Neuronal stem cell (in vitro differentiated cells): ENCODE measurements around the gene RAB3C.

Source experiments
- DNase-seq: peaks from one replicate; pipeline ENCODE4 v3.0.0-alpha.2; 2013; ENCODE audit warnings: low spot score
- H2AFZ ChIP-seq: one replicate; pipeline ENCODE4 v1.6.1; 2013; ENCODE audit warnings: mild to moderate bottlenecking, low read length, inconsistent platforms
- H2AK5ac ChIP-seq: 2 replicates; pipeline ENCODE4 v1.6.1; 2013; ENCODE audit warnings: low read depth, mild to moderate bottlenecking, inconsistent platforms, low read length, moderate library complexity, mixed read lengths
- H2BK120ac ChIP-seq: 2 replicates; pipeline ENCODE4 v1.6.1; 2013; ENCODE audit warnings: low read depth, mild to moderate bottlenecking, inconsistent platforms, low read length, moderate library complexity, mixed read lengths
- H2BK12ac ChIP-seq: one replicate; pipeline ENCODE4 v1.6.1; 2013; ENCODE audit warnings: low read length, inconsistent platforms
- H2BK15ac ChIP-seq: 2 replicates; pipeline ENCODE4 v1.6.1; 2013; ENCODE audit warnings: mild to moderate bottlenecking, low read length, inconsistent platforms, mixed read lengths
- H2BK5ac ChIP-seq: one replicate; pipeline ENCODE4 v1.6.1; 2013; ENCODE audit warnings: inconsistent platforms, mild to moderate bottlenecking, low read length, moderate library complexity
- H3K14ac ChIP-seq: one replicate; pipeline ENCODE4 v1.6.1; 2013; ENCODE audit warnings: low read length, inconsistent platforms
- H3K18ac ChIP-seq: 2 replicates; pipeline ENCODE4 v1.6.1; 2013; ENCODE audit warnings: low read length, inconsistent platforms
- H3K23ac ChIP-seq: 2 replicates; pipeline ENCODE4 v1.6.1; 2013; ENCODE audit warnings: low read depth, mild to moderate bottlenecking, mixed read lengths, low read length, inconsistent platforms; ENCODE audit not compliant: poor library complexity
- H3K27ac ChIP-seq: replicated peaks from 3 replicates; pipeline ENCODE4 v1.5.1; 2013; ENCODE audit warnings: low read length, inconsistent platforms
- H3K27me3 ChIP-seq, 3 experiments: 2 replicates each; pipeline ENCODE4 v1.6.1; 2013; ENCODE audit warnings: low read length in 3 of 3, mild to moderate bottlenecking in 2 of 3, inconsistent platforms in 1 of 3, low read depth in 1 of 3, mixed read lengths in 1 of 3, moderate library complexity in 1 of 3; ENCODE audit not compliant: control insufficient read depth in 3 of 3, insufficient read depth in 3 of 3
- H3K36me3 ChIP-seq, 2 donors: replicated peaks in 1 of 2; 2 replicates each; pipeline ENCODE4 v1.6.1; 2013; ENCODE audit warnings: low read length in 2 of 2; ENCODE audit not compliant: control insufficient read depth in 2 of 2, insufficient read depth in 2 of 2
- H3K4ac ChIP-seq: 2 replicates; pipeline ENCODE4 v1.6.1; 2013; ENCODE audit warnings: inconsistent platforms, mild to moderate bottlenecking, low read length, moderate library complexity
- H3K4me1 ChIP-seq, 2 donors: 1 replicate in 1 of 2; 2 replicates in 1 of 2; pipeline ENCODE4 v1.6.1; 2013; ENCODE audit warnings: low read length in 2 of 2, low read depth in 1 of 2; ENCODE audit not compliant: control insufficient read depth in 2 of 2, insufficient read depth in 1 of 2
- H3K4me2 ChIP-seq: one replicate; pipeline ENCODE4 v1.6.1; 2013; ENCODE audit warnings: mild to moderate bottlenecking, low read length, inconsistent platforms; ENCODE audit not compliant: insufficient read depth, poor library complexity, severe bottlenecking
- H3K4me3 ChIP-seq, 2 donors: 2 replicates each; pipeline ENCODE4 v1.5.1; 2013; ENCODE audit warnings: low read length in 2 of 2, mild to moderate bottlenecking in 2 of 2, inconsistent platforms in 1 of 2, moderate library complexity in 1 of 2
- H3K79me1 ChIP-seq: one replicate; pipeline ENCODE4 v1.6.1; 2013; ENCODE audit warnings: low read depth, mild to moderate bottlenecking, inconsistent platforms, low read length, moderate library complexity
- H3K9ac ChIP-seq: one replicate; pipeline ENCODE4 v1.6.1; 2013; ENCODE audit warnings: mild to moderate bottlenecking, low read depth, low read length, inconsistent platforms; ENCODE audit not compliant: poor library complexity
- H3K9me3 ChIP-seq, 2 donors: replicated peaks in 1 of 2; 2 replicates each; pipeline versions ENCODE3 to v1.6.1; 2013; ENCODE audit warnings: low read length in 2 of 2, mild to moderate bottlenecking in 2 of 2, inconsistent platforms in 1 of 2, low read depth in 1 of 2, mixed read lengths in 1 of 2, moderate library complexity in 1 of 2; ENCODE audit not compliant: control insufficient read depth in 2 of 2, insufficient read depth in 1 of 2
- H4K8ac ChIP-seq: one replicate; pipeline ENCODE4 v1.6.1; 2013; ENCODE audit warnings: low read depth, mild to moderate bottlenecking, inconsistent platforms, low read length, moderate library complexity
- H4K91ac ChIP-seq: one replicate; pipeline ENCODE4 v1.6.1; 2013; ENCODE audit warnings: low read length, low read depth, mild to moderate bottlenecking, inconsistent platforms; ENCODE audit not compliant: poor library complexity
- WGBS, 2 donors: extraction: QIAGEN DNeasy Blood & Tissue Kit; methylation state at CpG; one replicate each; pipeline ENCODE4 v1.1.7; 2013; ENCODE audit warnings: missing lambda C conversion rate in 2 of 2, mixed read lengths in 1 of 2; ENCODE audit not compliant: insufficient read length in 2 of 2, insufficient replicate concordance in 1 of 2; ENCODE audit errors: extremely low coverage in 2 of 2; 5-methylcytosine and 5-hydroxymethylcytosine counted together

RAB3C gene

DNA sequence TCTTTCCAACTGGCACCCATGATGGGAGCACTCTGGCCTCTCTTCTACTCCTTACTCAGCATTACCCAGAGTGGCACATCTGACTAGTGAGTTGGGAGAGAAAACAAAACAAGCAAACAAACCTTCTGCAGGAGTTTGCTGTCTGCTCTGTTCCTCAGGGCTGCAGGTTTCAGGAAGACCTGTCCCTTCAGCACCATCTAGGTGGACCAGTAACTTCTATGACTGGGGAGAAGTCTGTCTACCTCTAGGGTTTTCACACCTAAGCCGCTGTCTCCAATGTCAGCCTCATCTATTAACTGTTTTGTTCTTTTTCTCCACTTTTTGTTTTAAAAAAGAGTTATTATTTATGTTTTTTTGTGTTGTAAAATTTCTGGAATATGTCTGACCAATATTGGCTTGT is 58.7 kb downstream of the RAB3C start:
- no peak overlapping the region for H2AFZ ChIP-seq
- no peak overlapping the region for H2BK5ac ChIP-seq
- H3K4me3 ChIP-seq: no peak overlapping the region
- H2BK15ac ChIP-seq: no peak overlapping the region
- H3K27ac ChIP-seq: no peak overlapping the region
- H2AK5ac ChIP-seq: no peak overlapping the region
- no peaks in the 10 kb centered on the region for H3K36me3 ChIP-seq
- H3K4ac ChIP-seq: no peak overlapping the region
- no peaks in the 10 kb centered on the region for H3K4me1 ChIP-seq
- H4K91ac ChIP-seq: no peak overlapping the region
- H4K8ac ChIP-seq: no peak overlapping the region
- DNase-seq: no peak
- no peak overlapping the region for H3K4me2 ChIP-seq
- no peak overlapping the region for H2BK12ac ChIP-seq
- no CpG with 5 or more reads among the region's 1 CpG for WGBS, 2 donors
- H2BK120ac ChIP-seq: no peak overlapping the region
- no peak overlapping the region for H3K14ac ChIP-seq
- H3K9me3 ChIP-seq: no peaks in the 10 kb centered on the region
- no peak overlapping the region for H3K18ac ChIP-seq
- no peak overlapping the region for H3K9ac ChIP-seq
- no peaks in the 10 kb centered on the region for H3K27me3 ChIP-seq
- H3K79me1 ChIP-seq: no peaks in the 10 kb centered on the region
- no peak overlapping the region for H3K23ac ChIP-seq

DNA sequence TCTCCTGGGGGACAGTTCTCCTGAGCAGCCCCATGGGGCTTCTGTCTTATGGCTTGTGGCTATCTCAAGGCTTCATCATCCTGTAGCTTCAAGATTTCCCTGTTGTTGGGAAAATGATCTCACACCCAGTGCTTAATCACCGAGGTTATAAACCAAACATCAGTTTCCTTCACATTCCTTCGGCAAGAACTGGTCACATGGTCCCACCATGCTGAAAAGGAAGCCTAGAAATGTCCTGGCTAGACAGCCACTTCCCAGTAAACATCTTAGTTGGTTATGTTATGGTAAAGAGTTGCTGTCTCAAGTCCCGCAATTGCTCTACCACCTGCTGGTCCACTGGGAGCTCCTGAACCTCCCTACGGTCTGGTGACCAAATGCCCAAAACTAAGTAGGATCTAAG is 66.0 kb downstream of the RAB3C start:
- no peak overlapping the region for H2AK5ac ChIP-seq
- no peak overlapping the region for H3K14ac ChIP-seq
- no peak overlapping the region for H3K4me2 ChIP-seq
- no peak overlapping the region for H4K8ac ChIP-seq
- no peak for DNase-seq
- H3K9me3 ChIP-seq: no peaks in the 10 kb centered on the region
- H2BK12ac ChIP-seq: no peak overlapping the region
- no peaks in the 10 kb centered on the region for H3K4me1 ChIP-seq
- WGBS, 2 donors: no CpG with 5 or more reads among the region's 4 CpGs
- no peak overlapping the region for H3K4ac ChIP-seq
- no peak overlapping the region for H4K91ac ChIP-seq
- H3K18ac ChIP-seq: no peak overlapping the region
- no peaks in the 10 kb centered on the region for H3K27me3 ChIP-seq
- no peak overlapping the region for H2BK5ac ChIP-seq
- no peak overlapping the region for H3K9ac ChIP-seq
- H3K79me1 ChIP-seq: no peaks in the 10 kb centered on the region
- no peaks in the 10 kb centered on the region for H3K36me3 ChIP-seq
- H2AFZ ChIP-seq: no peak overlapping the region
- H3K27ac ChIP-seq: no peak overlapping the region
- no peak overlapping the region for H3K23ac ChIP-seq
- H2BK15ac ChIP-seq: no peak overlapping the region
- H2BK120ac ChIP-seq: no peak overlapping the region
- H3K4me3 ChIP-seq: no peak overlapping the region

DNA sequence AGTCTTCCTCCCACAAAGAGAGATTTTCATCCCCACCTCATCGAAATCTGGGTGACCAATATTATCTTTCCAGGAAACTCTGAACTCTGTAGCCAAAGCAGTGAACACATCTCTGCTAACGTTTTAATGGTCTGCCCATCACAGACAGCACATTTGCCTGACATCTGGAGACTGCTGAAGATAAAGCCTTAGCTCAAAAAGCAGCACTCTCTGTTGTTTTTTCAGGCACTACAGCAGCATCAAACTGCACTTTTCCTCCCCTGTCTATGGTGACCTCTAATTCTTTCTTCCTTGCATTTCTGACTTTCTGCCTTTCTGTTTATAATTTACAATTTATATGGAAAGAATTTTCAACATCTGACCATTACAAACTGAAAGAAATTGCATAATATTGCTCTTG is 66.8 kb downstream of the RAB3C start:
- Histone ChIP-seq H3K9me3 (no peaks in the 10 kb centered on the region), H3K27me3 (no peaks in the 10 kb centered on the region), H2BK120ac (no peak overlapping the region), H2BK12ac (no peak overlapping the region), H3K4me2 (no peak overlapping the region), H3K9ac (no peak overlapping the region), H2BK5ac (no peak overlapping the region), H3K4ac (no peak overlapping the region), H3K27ac (no peak overlapping the region), H3K18ac (no peak overlapping the region), H2BK15ac (no peak overlapping the region), H3K4me3 (no peak overlapping the region), H3K4me1 (no peaks in the 10 kb centered on the region), H4K8ac (no peak overlapping the region), H3K23ac (no peak overlapping the region), H3K36me3 (no peaks in the 10 kb centered on the region), H2AFZ (no peak overlapping the region), H3K79me1 (no peaks in the 10 kb centered on the region), H3K14ac (no peak overlapping the region), H4K91ac (no peak overlapping the region), H2AK5ac (no peak overlapping the region)
- no CpG with 5 or more reads among the region's 2 CpGs for WGBS, 2 donors
- no peak for DNase-seq

DNA sequence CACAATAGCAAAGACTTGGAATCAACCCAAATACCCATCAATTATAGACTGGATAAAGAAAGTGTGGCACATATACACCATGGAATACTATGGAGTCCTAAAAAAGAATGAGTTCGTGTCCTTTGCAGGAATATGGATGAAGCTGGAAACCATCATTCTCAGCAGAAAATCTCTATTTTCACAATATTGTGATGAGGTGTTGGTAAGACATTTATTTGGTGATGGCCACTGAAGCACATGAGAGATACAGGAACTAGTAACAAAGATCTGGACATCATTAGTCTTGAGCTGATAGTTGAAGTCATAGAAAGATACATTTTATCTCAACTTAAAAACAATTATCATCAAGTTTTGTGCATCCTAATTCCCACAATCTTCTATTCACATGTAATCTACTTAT is 70.6 kb downstream of the RAB3C start:
- no peak overlapping the region for H2BK12ac ChIP-seq
- H2BK5ac ChIP-seq: no peak overlapping the region
- H3K18ac ChIP-seq: no peak overlapping the region
- no peaks in the 10 kb centered on the region for H3K36me3 ChIP-seq
- WGBS, 2 donors: no CpG with 5 or more reads among the region's 1 CpG
- no peak overlapping the region for H4K91ac ChIP-seq
- no peak overlapping the region for H3K4me3 ChIP-seq
- H3K23ac ChIP-seq: no peak overlapping the region
- H3K4me2 ChIP-seq: no peak overlapping the region
- DNase-seq: no peak
- no peaks in the 10 kb centered on the region for H3K79me1 ChIP-seq
- no peak overlapping the region for H2BK15ac ChIP-seq
- H3K14ac ChIP-seq: no peak overlapping the region
- H3K27me3 ChIP-seq: no peaks in the 10 kb centered on the region
- H3K4ac ChIP-seq: no peak overlapping the region
- no peak overlapping the region for H2BK120ac ChIP-seq
- no peak overlapping the region for H4K8ac ChIP-seq
- H3K9ac ChIP-seq: no peak overlapping the region
- no peaks in the 10 kb centered on the region for H3K9me3 ChIP-seq
- no peaks in the 10 kb centered on the region for H3K4me1 ChIP-seq
- no peak overlapping the region for H3K27ac ChIP-seq
- no peak overlapping the region for H2AFZ ChIP-seq
- no peak overlapping the region for H2AK5ac ChIP-seq
